Kidney epithelial cell (primary cell): ENCODE measurements around the gene HEPN1. TPM values are rescaled to one million over a fixed set of nuclear protein-coding genes. Genes with fewer than 3 reads are reported as not detected.

Experiments
- DNase-seq: peaks from one replicate; pipeline ENCODE4 v3.0.0-alpha.2; 2010; ENCODE audit warnings: low read depth
- H3K27me3 ChIP-seq: 2 replicates; pipeline ENCODE4 v1.6.0; 2011; ENCODE audit warnings: low read length; ENCODE audit not compliant: control insufficient read depth, insufficient read depth
- H3K36me3 ChIP-seq: 2 replicates; pipeline ENCODE4 v1.5.1; 2011; ENCODE audit warnings: low read length; ENCODE audit not compliant: control insufficient read depth, insufficient read depth
- H3K4me3 ChIP-seq: 2 replicates; pipeline ENCODE4 v1.5.1; 2011; ENCODE audit warnings: low read depth, mild to moderate bottlenecking, control low read depth, low read length
- CTCF ChIP-seq: IDR thresholded peaks from 2 replicates; pipeline ENCODE4 v1.5.1; 2011; ENCODE audit warnings: mild to moderate bottlenecking, moderate library complexity, low read length, control low read depth, inconsistent platforms; ENCODE audit not compliant: insufficient read depth, poor library complexity, severe bottlenecking
- total RNA-seq: library from RNA; depleted of rRNA; stranded (reverse); fragments of >200 nt; gene quantifications from 2 replicates; pipeline ENCODE4 v1.2.3, GENCODE V29; 2015

HEPN1 gene
- total RNA-seq, 1 donor from 2014 or later: not detected

DNA sequence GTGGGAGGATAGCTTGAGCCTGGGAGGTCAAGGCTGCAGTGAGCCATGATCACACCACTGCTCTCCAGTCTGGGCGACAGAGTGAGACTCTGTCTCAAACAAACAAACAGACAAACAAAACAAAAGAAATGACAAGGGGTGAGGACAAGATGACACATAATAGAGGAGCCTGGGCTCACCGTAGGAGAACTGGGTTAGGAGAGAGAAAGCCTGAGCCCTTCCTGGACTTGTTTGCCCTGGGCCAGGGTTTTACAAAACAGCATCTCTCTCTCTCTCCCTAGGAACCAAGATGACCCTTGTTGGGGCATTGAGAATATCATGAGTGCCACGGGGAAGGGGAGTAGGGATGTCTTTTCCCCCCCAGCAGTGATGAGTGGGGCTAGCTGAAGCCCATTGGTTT, 38.1 kb upstream of the HEPN1 start:
- no peak for TF ChIP-seq CTCF
- no peak overlapping the region for H3K4me3 ChIP-seq

GRCh38 chr11:124882339-124883071, 36.5 kb upstream of the HEPN1 start:
- TF ChIP-seq CTCF: no peak
- no peaks in the 10 kb centered on the region for H3K36me3 ChIP-seq
- DNase-seq: no peak
- no peak overlapping the region for H3K4me3 ChIP-seq
- H3K27me3 ChIP-seq: no peaks in the 10 kb centered on the region

More for the DNA sequence above, 38.1 kb upstream of the HEPN1 start:
- H3K36me3 ChIP-seq: no peaks in the 10 kb centered on the region
- DNase-seq: no peak
- H3K27me3 ChIP-seq: peaks cover 2% of the 10 kb centered on the region

DNA sequence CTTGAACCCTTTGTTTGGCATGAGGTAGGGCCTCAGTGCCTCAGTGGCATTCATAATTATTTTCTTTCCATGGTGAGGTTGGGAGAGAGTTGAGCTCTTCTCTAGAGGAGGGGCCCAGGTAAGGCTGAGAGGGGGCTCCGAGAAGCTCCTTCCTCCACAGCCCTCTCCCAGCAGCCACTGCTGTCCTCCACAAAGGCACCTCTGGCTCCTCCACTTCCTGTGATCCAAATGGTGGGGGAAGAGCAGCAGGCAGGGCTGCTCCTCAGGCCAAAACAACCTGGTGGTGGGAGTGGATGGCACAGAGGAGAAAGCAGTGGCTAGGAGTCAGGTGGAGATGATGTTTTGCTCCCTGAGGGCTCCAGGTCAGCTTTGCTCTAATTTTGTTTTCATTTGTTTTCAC, 34.7 kb upstream of the HEPN1 start:
- no peak for TF ChIP-seq CTCF
- Histone ChIP-seq H3K4me3 (no peak overlapping the region), H3K27me3 (no peaks in the 10 kb centered on the region), H3K36me3 (no peaks in the 10 kb centered on the region)
- no peak for DNase-seq

DNA sequence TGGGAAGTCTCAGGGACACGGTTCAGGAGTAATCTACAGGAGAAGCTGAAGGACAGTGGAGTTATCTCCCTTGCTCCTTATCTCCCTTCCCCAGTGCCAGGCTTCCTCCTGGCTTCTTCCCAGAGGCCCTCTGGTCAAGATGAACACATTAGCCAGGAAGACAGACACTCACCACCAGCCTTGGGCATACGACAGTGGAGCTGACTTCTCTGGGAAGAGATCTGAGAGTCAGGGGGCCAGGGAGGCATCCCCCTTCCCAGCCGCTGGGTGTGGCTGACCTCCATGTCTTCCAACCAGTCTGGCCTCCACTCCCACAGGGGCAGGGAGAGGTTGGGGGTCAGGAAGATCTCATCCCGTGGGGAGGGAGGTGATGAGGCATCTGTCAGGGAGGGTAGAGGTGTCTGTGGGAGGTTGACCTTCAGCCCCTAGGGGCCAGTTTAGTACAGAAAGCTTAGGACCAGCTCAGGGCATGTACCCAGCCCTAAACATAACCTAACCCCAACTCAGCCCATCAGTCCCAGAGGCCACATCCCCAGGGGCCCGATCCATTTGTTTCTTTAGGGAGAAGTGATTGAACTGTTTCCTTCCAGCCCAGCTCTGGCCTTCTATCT, 34.1 kb upstream of the HEPN1 start:
- TF ChIP-seq CTCF: no peak
- Histone ChIP-seq H3K4me3 (no peak overlapping the region), H3K27me3 (no peaks in the 10 kb centered on the region), H3K36me3 (no peaks in the 10 kb centered on the region)
- DNase-seq: no peak

- no peak overlapping the region for H3K4me3 ChIP-seq
- no peaks in the 10 kb centered on the region for H3K27me3 ChIP-seq
- H3K36me3 ChIP-seq: no peaks in the 10 kb centered on the region
- DNase-seq: no peak
- no peak for TF ChIP-seq CTCF
Measured at GRCh38 chr11:124886476-124886875, 32.6 kb upstream of the HEPN1 start.
